Spleen (tissue), 7 donors: ENCODE data around the gene TES.

Source experiments
- POLR2A ChIP-seq, 3 donors: fragments of 450-650 bp; IDR thresholded peaks; one replicate each; pipeline ENCODE4 v1.5.1; 2017; ENCODE audit warnings: antibody characterized with exemption in 3 of 3, mild to moderate bottlenecking in 1 of 3
- TF ChIP-seq, protein P1 (sequence below), 11 experiments: fragments of 200-600 bp in 7 of 11; fragments of 450-650 bp in 4 of 11; sonication (generic) in 4 of 11; IDR thresholded peaks in 8 of 11; conservative IDR thresholded peaks in 3 of 11; 1 replicate in 7 of 11; 2 replicates in 4 of 11; pipeline versions ENCODE4 v1.4.0 to v1.8.0; 2016 to 2021; ENCODE audit warnings: antibody characterized with exemption in 11 of 11, inconsistent platforms in 4 of 11, mild to moderate bottlenecking in 1 of 11
- donor health status: DM: no; HTN: no; CAD: no; lungs with moderate emphysema.
- donor health status: DM: no; HTN: no; CAD: no.
- donor health status: DM: no; HTN: no; CAD: no.

- TF ChIP-seq POLR2A (IDR thresholded peaks at IDR 0.05) = no peak
- TF ChIP-seq, protein P1, sequence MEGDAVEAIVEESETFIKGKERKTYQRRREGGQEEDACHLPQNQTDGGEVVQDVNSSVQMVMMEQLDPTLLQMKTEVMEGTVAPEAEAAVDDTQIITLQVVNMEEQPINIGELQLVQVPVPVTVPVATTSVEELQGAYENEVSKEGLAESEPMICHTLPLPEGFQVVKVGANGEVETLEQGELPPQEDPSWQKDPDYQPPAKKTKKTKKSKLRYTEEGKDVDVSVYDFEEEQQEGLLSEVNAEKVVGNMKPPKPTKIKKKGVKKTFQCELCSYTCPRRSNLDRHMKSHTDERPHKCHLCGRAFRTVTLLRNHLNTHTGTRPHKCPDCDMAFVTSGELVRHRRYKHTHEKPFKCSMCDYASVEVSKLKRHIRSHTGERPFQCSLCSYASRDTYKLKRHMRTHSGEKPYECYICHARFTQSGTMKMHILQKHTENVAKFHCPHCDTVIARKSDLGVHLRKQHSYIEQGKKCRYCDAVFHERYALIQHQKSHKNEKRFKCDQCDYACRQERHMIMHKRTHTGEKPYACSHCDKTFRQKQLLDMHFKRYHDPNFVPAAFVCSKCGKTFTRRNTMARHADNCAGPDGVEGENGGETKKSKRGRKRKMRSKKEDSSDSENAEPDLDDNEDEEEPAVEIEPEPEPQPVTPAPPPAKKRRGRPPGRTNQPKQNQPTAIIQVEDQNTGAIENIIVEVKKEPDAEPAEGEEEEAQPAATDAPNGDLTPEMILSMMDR (IDR thresholded peaks at IDR 0.05 in 8 of 11, conservative IDR thresholded peaks at IDR 0.05 in 3 of 11) = no peak
These were observed 36.0 kb downstream of the TES start for GRCh38 chr7:116246357-116246756.
